Hepatocyte (in vitro differentiated cells): ENCODE results near the gene ARMC7. TPM values are rescaled to one million over a fixed set of nuclear protein-coding genes. Genes with fewer than 3 reads are reported as not detected.
"Not testable (repeated sequence)": the region's sequence is repeated elsewhere in the genome, so short reads cannot be mapped to it uniquely, and the experiment has no call there.

Source experiments
- DNase-seq: peaks from one replicate; pipeline ENCODE4 v3.0.0-alpha.2; 2016; ENCODE audit warnings: low spot score
- H2AFZ ChIP-seq: fragments of 200-600 bp; sonication (generic); 2 replicates; pipeline ENCODE4 v1.6.0; 2016; ENCODE audit warnings: antibody characterized with exemption, mild to moderate bottlenecking
- H3K27ac ChIP-seq: fragments of 200-600 bp; sonication (generic); 2 replicates; pipeline ENCODE4 v1.5.1; 2016; ENCODE audit warnings: mild to moderate bottlenecking
- H3K27me3 ChIP-seq: fragments of 200-600 bp; sonication (generic); 2 replicates; pipeline ENCODE4 v1.6.1; 2016
- H3K36me3 ChIP-seq: fragments of 200-600 bp; sonication (generic); replicated peaks from 2 replicates; pipeline ENCODE4 v1.5.1; 2016; ENCODE audit warnings: low read depth; ENCODE audit not compliant: insufficient read depth
- H3K4me1 ChIP-seq: fragments of 200-600 bp; sonication (generic); 2 replicates; pipeline ENCODE4 v1.5.1; 2016; ENCODE audit warnings: mild to moderate bottlenecking, moderate library complexity; ENCODE audit not compliant: insufficient read depth
- H3K4me2 ChIP-seq: fragments of 200-600 bp; sonication (generic); 2 replicates; pipeline ENCODE4 v1.6.0; 2016
- H3K4me3 ChIP-seq: fragments of 200-600 bp; sonication (generic); 2 replicates; pipeline ENCODE4 v1.5.1; 2016; ENCODE audit warnings: mild to moderate bottlenecking
- H3K79me2 ChIP-seq: fragments of 200-600 bp; sonication (generic); 2 replicates; pipeline ENCODE4 v1.6.0; 2017; ENCODE audit warnings: mild to moderate bottlenecking
- H3K9me2 ChIP-seq: fragments of 200-600 bp; sonication (generic); replicated peaks from 2 replicates; pipeline ENCODE4 v1.6.0; 2017; ENCODE audit warnings: mild to moderate bottlenecking; ENCODE audit not compliant: insufficient read depth
- H3K9me3 ChIP-seq: fragments of 200-600 bp; sonication (generic); 2 replicates; pipeline ENCODE4 v1.5.1; 2016; ENCODE audit warnings: low read depth, mild to moderate bottlenecking
- H4K20me1 ChIP-seq: fragments of 200-600 bp; sonication (generic); 2 replicates; pipeline ENCODE4 v1.6.0; 2016; ENCODE audit warnings: mild to moderate bottlenecking; ENCODE audit not compliant: insufficient read depth, poor library complexity, severe bottlenecking
- CTCF ChIP-seq: fragments of 200-600 bp; sonication (generic); IDR thresholded peaks from 2 replicates; pipeline ENCODE4 v1.5.1; 2016; ENCODE audit warnings: antibody characterized with exemption, mild to moderate bottlenecking; ENCODE audit not compliant: poor library complexity
- EZH2 ChIP-seq: fragments of 200-600 bp; sonication (generic); IDR thresholded peaks from 2 replicates; pipeline ENCODE4 v1.6.1; 2016; ENCODE audit warnings: antibody characterized with exemption, mild to moderate bottlenecking, borderline replicate concordance
- EZH2phosphoT487 ChIP-seq: fragments of 200-600 bp; sonication (generic); IDR thresholded peaks from one replicate; pipeline ENCODE4 v1.6.1; 2018; ENCODE audit warnings: antibody characterized with exemption, mild to moderate bottlenecking, low read depth, moderate library complexity; ENCODE audit not compliant: unreplicated experiment, severe bottlenecking
- WGBS: methylation state at CpG from one replicate; pipeline ENCODE4 v1.1.6; 2016; ENCODE audit warnings: low lambda C conversion rate; ENCODE audit errors: missing lambda C conversion rate; 5-methylcytosine and 5-hydroxymethylcytosine counted together
- polyA plus RNA-seq: library from polyadenylated mRNA; unstranded; fragments of >200 nt; fragmentation: Nextera tagmentation; extraction: Ambion mirVana; gene quantifications from 2 replicates; pipeline ENCODE4 v1.2.1, GENCODE V29; 2016
- total RNA-seq: library from RNA; depleted of rRNA; stranded (reverse); fragments of >200 nt; gene quantifications from 2 replicates; pipeline ENCODE4 v1.2.3, GENCODE V29; 2014

The ARMC7 gene
- total and polyA plus RNA-seq, 2 experiments from 2014 or later = 3.5 to 4.0 TPM

GRCh38 chr17:75130059-75130631 lies 20.4 kb downstream of the ARMC7 start:
- H3K4me1 ChIP-seq = peaks cover 8% of the 10 kb centered on the region
- H3K27me3 ChIP-seq = no peaks in the 10 kb centered on the region
- 89% methylated on average over 24 of the region's 24 CpGs for WGBS
- TF ChIP-seq EZH2phosphoT487 = no peak
- TF ChIP-seq CTCF = no peak
- TF ChIP-seq EZH2 = no peak
- H3K4me3 ChIP-seq = no peak overlapping the region
- no peaks in the 10 kb centered on the region for H3K9me2 ChIP-seq
- H3K9me3 ChIP-seq = no peaks in the 10 kb centered on the region
- H3K79me2 ChIP-seq = peaks cover 18% of the 10 kb centered on the region
- peak overlapping the region; percentile 83 for H3K4me2 ChIP-seq
- H3K36me3 ChIP-seq = no peaks in the 10 kb centered on the region
- no peaks in the 10 kb centered on the region for H4K20me1 ChIP-seq
- peak overlapping the region; percentile 93 for H3K27ac ChIP-seq
- DNase-seq = no peak
- H2AFZ ChIP-seq = no peak overlapping the region

GRCh38 chr17:75130632-75131277 lies 21.0 kb downstream of the ARMC7 start:
- peaks cover 15% of the 10 kb centered on the region for H3K79me2 ChIP-seq
- WGBS = 13% methylated on average over 26 of the region's 29 CpGs

GRCh38 chr17:75131278-75132017 lies 21.7 kb downstream of the ARMC7 start, which contains the start of gene NT5C:
Gene NT5C, minus strand, starts transcription at chr17:75131742. Its CDS starts 35 bp downstream, at chr17:75131707.
- Histone ChIP-seq H4K20me1 (no peaks in the 10 kb centered on the region), H3K79me2 (peaks cover 15% of the 10 kb centered on the region), H3K27ac (peak within 1 kb of the TSS; percentile 93), H3K9me3 (no peaks in the 10 kb centered on the region), H3K4me1 (peaks cover 7% of the 10 kb centered on the region), H3K27me3 (no peaks in the 10 kb centered on the region), H3K4me3 (peak within 1 kb of the TSS; percentile 82), H3K4me2 (peak within 1 kb of the TSS; percentile 83), H2AFZ (peak within 1 kb of the TSS; percentile 31), H3K9me2 (no peaks in the 10 kb centered on the region), H3K36me3 (no peaks in the 10 kb centered on the region)
- TF ChIP-seq EZH2phosphoT487 (no peak), CTCF (peak; percentile 76)
- 2% methylated on average over 69 of the region's 82 CpGs for WGBS
- peak; percentile 93 for DNase-seq

More at GRCh38 chr17:75130632-75131277, 21.0 kb downstream of the ARMC7 start:
- Histone ChIP-seq H3K9me2 (no peaks in the 10 kb centered on the region), H3K27ac (peak overlapping the region; percentile 93), H3K36me3 (no peaks in the 10 kb centered on the region), H3K4me3 (peak overlapping the region; percentile 82), H2AFZ (peak overlapping the region; percentile 31), H3K4me1 (peaks cover 7% of the 10 kb centered on the region), H3K4me2 (peak overlapping the region; percentile 83), H4K20me1 (no peaks in the 10 kb centered on the region), H3K27me3 (no peaks in the 10 kb centered on the region), H3K9me3 (no peaks in the 10 kb centered on the region)
- DNase-seq = peak; percentile 80
- TF ChIP-seq CTCF (peak; percentile 64), EZH2phosphoT487 (no peak), EZH2 (no peak)

DNA sequence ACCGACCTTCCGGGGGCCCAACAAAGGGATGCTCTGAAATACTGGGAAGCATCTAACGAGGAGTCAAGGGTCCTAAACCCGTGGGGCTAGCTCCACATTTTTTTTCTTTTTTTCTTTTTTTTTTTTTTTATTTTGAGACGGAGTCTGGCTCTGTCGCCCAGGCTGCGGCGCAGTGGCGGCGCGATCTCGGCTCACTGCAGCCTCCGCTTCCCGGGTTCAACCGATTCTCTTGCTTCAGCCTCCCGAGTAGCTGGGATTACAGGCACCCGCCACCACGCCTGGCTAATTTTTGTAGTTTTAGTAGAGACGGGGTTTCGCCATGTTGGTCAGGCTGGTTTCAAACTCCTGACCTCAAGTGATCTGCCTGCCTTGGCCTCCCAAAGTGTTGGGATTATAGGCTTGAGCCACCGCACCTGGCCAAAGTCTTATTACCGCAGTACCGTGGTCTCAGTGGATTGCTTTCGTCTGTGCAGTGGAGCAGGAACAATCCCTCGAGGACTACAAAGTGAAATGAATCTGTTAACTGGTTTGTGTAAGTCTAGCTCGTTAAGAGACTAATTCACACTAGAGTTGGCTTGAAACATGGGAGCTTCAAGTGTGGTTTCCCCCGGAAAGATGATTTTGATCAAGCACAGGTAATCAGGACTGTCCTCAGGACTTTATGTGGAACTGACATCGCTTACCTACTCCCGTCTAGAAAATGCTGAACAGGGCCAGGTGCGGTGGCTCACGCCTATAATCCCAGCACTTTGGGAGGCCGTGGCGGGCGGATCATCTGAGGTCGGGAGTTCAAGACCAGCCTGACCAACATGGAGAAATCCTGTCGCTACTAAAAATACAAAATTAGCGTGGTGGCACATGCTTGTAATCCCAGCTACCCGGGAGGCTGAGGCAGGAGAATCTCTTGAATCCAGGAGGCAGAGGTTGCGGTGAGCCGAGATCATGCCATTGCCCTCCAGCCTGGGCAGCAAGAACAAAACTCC lies 22.5 kb downstream of the ARMC7 start:
- 88% methylated on average over 39 of the region's 40 CpGs for WGBS
- not testable (repeated sequence) for H3K9me3 ChIP-seq, DNase-seq, H3K27me3 ChIP-seq, H3K4me1 ChIP-seq, H3K36me3 ChIP-seq, H4K20me1 ChIP-seq, H3K9me2 ChIP-seq
- peak overlapping the region; percentile 31 for H2AFZ ChIP-seq
- H3K4me2 ChIP-seq = peak overlapping the region; percentile 83
- peaks cover 15% of the 10 kb centered on the region for H3K79me2 ChIP-seq
- peak overlapping the region; percentile 93 for H3K27ac ChIP-seq
- peak overlapping the region; percentile 82 for H3K4me3 ChIP-seq
